Suprapubic skin (tissue), 4 donors: ENCODE data around the gene CELA1.

Experiments used
- CTCF ChIP-seq, 2 donors: fragments of 200-600 bp in 1 of 2; fragments of 450-650 bp in 1 of 2; sonication (generic) in 1 of 2; IDR thresholded peaks; one replicate each; pipeline ENCODE4 v1.5.1; 2016 to 2019; ENCODE audit warnings: antibody characterized with exemption in 2 of 2, mild to moderate bottlenecking in 1 of 2, moderate library complexity in 1 of 2
- POLR2A ChIP-seq, 2 donors: fragments of 450-650 bp; IDR thresholded peaks; one replicate each; pipeline ENCODE4 v1.6.1; 2017; ENCODE audit warnings: antibody characterized with exemption in 2 of 2, mild to moderate bottlenecking in 2 of 2, moderate library complexity in 2 of 2
- POLR2AphosphoS5 ChIP-seq, 3 donors: sonication (generic); formaldehyde crosslinking; IDR thresholded peaks; one replicate each; pipeline ENCODE4 v1.6.1; 2017; ENCODE audit warnings: antibody characterized with exemption in 3 of 3

GRCh38 chr12:51369581-51369980, 23.1 kb upstream of the CELA1 start:
- TF ChIP-seq CTCF (IDR thresholded peaks at IDR 0.05) = no peak
- TF ChIP-seq POLR2A (IDR thresholded peaks at IDR 0.05) = no peak
- no peak for TF ChIP-seq POLR2AphosphoS5 (IDR thresholded peaks at IDR 0.05)
